AG09309 (cell line): ENCODE data around the gene TVP23A.

Source experiments
- DNase-seq: peaks from one replicate; pipeline ENCODE4 v3.0.0-alpha.2; 2010; ENCODE audit warnings: low read depth
- H3K4me3 ChIP-seq: 2 replicates; pipeline ENCODE4 v1.5.1; 2011; ENCODE audit warnings: mild to moderate bottlenecking, low read depth, low read length, moderate library complexity; ENCODE audit not compliant: control insufficient read depth
- TF ChIP-seq, protein P1 (sequence below): IDR thresholded peaks from 2 replicates; pipeline ENCODE4 v1.5.1; 2011; ENCODE audit warnings: mild to moderate bottlenecking, low read depth, low read length, inconsistent platforms; ENCODE audit not compliant: insufficient read depth, control insufficient read depth; ENCODE audit errors: missing control alignments

The TVP23A gene

DNA sequence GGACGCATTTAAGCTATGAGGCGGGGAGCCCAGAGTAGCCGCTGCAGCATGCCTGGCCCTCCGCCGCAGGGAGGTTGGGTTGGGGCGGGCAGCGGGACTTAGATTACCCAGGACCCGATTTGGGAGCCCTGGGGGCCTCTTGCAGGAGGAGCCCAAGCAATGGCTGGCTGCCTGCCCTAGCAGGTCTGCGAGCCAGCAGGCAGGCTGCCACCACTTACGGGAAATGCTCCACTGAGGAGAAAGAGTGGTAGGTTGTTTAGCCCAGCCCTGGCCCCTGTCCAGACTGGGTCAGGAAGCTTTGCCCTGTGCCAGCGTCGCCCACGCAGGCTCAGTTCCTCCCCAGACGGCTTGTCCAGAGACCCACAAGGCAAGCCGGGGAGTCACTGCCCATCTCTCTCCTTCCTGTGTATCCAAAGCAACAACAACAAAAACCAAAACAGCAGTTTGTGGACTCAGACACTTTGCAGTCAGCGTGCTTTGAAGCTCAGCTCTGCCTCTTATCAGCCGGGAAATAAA lies 10.3 kb upstream of the TVP23A start:
- DNase-seq: peak; percentile 64
- TF ChIP-seq, protein P1, sequence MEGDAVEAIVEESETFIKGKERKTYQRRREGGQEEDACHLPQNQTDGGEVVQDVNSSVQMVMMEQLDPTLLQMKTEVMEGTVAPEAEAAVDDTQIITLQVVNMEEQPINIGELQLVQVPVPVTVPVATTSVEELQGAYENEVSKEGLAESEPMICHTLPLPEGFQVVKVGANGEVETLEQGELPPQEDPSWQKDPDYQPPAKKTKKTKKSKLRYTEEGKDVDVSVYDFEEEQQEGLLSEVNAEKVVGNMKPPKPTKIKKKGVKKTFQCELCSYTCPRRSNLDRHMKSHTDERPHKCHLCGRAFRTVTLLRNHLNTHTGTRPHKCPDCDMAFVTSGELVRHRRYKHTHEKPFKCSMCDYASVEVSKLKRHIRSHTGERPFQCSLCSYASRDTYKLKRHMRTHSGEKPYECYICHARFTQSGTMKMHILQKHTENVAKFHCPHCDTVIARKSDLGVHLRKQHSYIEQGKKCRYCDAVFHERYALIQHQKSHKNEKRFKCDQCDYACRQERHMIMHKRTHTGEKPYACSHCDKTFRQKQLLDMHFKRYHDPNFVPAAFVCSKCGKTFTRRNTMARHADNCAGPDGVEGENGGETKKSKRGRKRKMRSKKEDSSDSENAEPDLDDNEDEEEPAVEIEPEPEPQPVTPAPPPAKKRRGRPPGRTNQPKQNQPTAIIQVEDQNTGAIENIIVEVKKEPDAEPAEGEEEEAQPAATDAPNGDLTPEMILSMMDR: no peak
- H3K4me3 ChIP-seq: peak overlapping the region; percentile 7

DNA sequence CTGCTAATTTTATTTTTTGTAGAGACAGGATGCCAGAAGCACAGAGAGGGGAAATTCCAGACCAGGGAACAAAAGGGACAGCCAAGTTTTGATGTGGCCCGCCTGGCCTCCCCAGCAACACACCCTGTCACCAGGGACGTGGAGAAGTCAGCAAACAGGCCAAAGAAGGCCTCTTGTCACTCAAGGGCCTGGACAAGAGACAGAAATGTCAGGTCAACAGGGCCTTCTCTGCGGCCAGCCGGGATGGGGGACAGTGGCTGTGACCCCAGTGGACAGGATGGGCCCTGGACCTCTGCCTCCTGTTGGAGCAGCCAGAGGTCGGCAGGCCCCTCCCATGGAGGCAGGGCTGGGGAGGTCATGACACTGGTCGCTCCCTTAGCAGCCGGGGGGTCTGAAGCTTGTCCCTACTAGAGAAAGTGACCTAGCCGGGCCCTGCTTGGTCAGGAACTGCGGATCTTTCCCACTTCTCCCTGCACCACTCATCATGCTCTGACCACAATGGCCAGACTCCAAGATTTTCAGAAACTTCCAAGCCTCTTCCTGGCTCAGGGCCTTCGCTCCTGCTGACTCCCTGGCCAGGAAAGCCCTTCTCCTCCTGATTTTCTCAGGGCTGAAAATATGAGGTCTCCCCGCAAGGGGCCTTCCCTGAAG lies 9.2 kb upstream of the TVP23A start:
- peak; percentile 71 for DNase-seq
- TF ChIP-seq, protein P1: no peak

DNA sequence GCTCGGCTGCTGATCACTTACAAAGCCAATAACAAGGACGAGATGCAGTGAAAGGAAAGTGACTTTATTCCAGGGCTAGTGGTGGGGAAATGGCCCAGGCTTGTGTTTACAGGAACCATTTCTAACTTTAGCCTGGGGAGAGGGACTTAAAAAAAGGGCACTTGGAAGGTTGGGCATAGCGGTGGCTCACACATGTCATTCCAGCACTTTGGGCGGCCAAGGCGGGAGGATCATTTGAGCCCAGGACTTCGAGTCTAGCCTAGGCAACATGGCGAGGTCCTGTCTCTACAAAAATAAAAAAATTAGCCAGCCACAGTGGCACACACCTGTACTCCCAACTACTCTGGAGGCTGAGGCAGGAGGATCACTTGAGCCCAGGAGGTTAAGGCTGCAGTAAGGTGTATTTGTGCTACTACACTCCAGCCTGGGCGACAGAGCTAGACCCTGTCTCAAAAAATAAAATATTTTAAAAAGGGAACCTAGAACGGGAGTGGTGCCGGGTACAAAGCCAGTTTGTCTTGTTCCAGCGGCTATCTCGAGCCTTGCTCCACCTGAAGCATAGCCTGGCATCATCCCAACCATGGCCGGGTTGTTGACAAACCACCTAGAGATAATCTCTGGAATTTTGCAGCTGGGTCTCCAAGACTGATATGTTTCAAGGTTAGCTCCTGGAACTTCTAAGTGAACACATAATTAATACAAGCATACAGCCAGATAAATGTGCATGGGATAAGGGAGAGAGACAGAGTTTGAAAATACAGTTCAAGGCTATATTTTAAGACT lies 5.7 kb upstream of the TVP23A start:
- no peak overlapping the region for H3K4me3 ChIP-seq
- no peak for DNase-seq
- TF ChIP-seq, protein P1: no peak

More for the DNA sequence above, 9.2 kb upstream of the TVP23A start:
- no peak overlapping the region for H3K4me3 ChIP-seq

DNA sequence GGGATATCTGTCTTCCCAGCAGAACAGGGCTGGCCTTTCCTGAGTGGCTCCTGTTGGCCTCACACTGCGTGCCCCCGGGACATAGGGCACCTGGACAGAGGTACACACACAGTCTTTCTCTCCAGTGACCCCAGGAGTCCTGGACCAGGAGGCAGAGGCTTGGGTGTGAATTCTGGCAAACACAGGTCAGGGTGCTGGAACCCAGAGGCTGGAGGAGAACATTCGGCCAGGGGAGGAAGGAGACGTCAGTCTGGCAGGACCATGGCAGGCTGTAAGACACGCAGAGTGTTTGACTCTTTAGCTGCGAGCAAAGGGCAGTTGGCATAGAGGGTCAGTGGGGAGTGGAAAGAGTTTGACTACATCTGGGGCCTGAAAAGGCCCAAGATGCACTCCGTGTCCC lies 4.1 kb upstream of the TVP23A start:
- no peak overlapping the region for H3K4me3 ChIP-seq
- TF ChIP-seq, protein P1: no peak
- DNase-seq: no peak

DNA sequence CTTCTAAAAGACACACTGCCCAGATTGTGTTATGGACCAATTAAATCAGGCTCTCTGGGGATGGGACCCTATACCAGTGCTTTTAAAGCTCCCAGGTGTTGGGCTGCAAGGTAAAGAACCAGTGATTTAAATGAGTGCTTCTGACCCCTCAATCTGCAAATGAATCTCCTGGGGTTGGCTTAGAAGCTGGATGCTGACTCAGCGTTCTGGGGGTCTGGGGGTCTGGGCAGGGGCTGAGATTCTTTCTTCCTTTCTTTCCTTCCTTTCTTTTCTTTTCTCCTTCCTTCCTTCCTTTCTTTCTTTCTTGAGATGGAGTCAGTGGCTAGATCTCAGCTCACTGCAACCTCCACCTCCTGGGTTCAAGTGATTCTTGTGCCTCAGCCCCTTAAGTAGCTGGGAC lies 2.0 kb upstream of the TVP23A start:
- no peak overlapping the region for H3K4me3 ChIP-seq
- TF ChIP-seq, protein P1: no peak
- no peak for DNase-seq

DNA sequence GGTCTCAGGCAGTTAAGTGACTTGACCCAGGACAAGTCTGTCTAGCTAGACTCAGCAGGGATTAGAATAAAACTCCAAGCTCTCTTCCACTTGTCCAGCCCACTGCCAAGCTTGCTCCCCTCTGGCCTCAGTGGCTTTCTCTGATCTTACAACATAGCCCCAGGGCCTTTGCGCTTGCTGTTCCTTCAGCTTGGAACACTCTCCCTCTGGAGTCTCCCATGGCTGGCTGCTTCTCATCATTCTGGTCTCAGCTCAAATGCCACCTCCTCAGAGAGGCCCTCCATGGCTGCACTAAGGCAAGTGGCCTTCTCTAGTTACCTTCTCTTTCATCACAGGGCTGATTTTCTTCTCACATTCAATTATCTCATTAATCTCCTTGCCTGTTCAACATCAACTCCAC lies 1.1 kb downstream of the TVP23A start:
- no peak overlapping the region for H3K4me3 ChIP-seq
- TF ChIP-seq, protein P1: no peak
- DNase-seq: no peak
